GM21515 (cell line): ENCODE data around the gene CKAP2.
A peak's percentile ranks its signal among the peaks of the same experiment; 100 is the strongest.
"Not testable (repeated sequence)": the region's sequence is repeated elsewhere in the genome, so short reads cannot be mapped to it uniquely, and the experiment has no call there.

ENCODE experiments used
- ATAC-seq: cut with Tn5 transposase; IDR thresholded peaks from one replicate; pipeline ENCODE4 v1.9.1; 2021; ENCODE audit not compliant: unreplicated experiment

Gene CKAP2

GRCh38 chr13:52451135-52451804 lies 4.0 kb upstream of the CKAP2 start:
- no peak for ATAC-seq

- ATAC-seq: no peak
Measured at GRCh38 chr13:52452470-52452869, 2.8 kb upstream of the CKAP2 start.

- peak; percentile 28 for ATAC-seq
Measured at GRCh38 chr13:52454459-52454819, 839 bp upstream of the CKAP2 start.

GRCh38 chr13:52455677-52456041 lies 381 bp downstream of the CKAP2 start:
- ATAC-seq: peak; percentile 34

GRCh38 chr13:52459668-52460067 lies 4.4 kb downstream of the CKAP2 start:
- ATAC-seq: no peak

- no peak for ATAC-seq
Measured at GRCh38 chr13:52461265-52461664, 6.0 kb downstream of the CKAP2 start.

GRCh38 chr13:52463526-52463925 lies 8.2 kb downstream of the CKAP2 start:
- ATAC-seq: no peak

GRCh38 chr13:52468487-52468886 lies 13.2 kb downstream of the CKAP2 start:
- not testable (repeated sequence) for ATAC-seq

GRCh38 chr13:52480677-52481428 lies 25.6 kb downstream of the CKAP2 start:
- not testable (repeated sequence) for ATAC-seq

GRCh38 chr13:52487078-52487477 lies 31.8 kb downstream of the CKAP2 start:
- ATAC-seq: not testable (repeated sequence)

- ATAC-seq: not testable (repeated sequence)
Measured at GRCh38 chr13:52488763-52489162, 33.5 kb downstream of the CKAP2 start.

- not testable (repeated sequence) for ATAC-seq
Measured at GRCh38 chr13:52491015-52491414, 35.7 kb downstream of the CKAP2 start.

- not testable (repeated sequence) for ATAC-seq
Measured at GRCh38 chr13:52494241-52494640, 39.0 kb downstream of the CKAP2 start.

GRCh38 chr13:52497979-52498378 lies 42.7 kb downstream of the CKAP2 start:
- peak; percentile 82 for ATAC-seq

GRCh38 chr13:52502277-52502676 lies 47.0 kb downstream of the CKAP2 start:
- ATAC-seq: not testable (repeated sequence)

GRCh38 chr13:52505843-52506242 lies 50.6 kb downstream of the CKAP2 start:
- not testable (repeated sequence) for ATAC-seq

- ATAC-seq: not testable (repeated sequence)
Measured at GRCh38 chr13:52509532-52509931, 54.3 kb downstream of the CKAP2 start.

- not testable (repeated sequence) for ATAC-seq
Measured at GRCh38 chr13:52510221-52510797, 55.0 kb downstream of the CKAP2 start.

GRCh38 chr13:52511598-52511997 lies 56.3 kb downstream of the CKAP2 start:
- ATAC-seq: not testable (repeated sequence)

- ATAC-seq: not testable (repeated sequence)
Measured at GRCh38 chr13:52513957-52514596, 58.8 kb downstream of the CKAP2 start.

- ATAC-seq: not testable (repeated sequence)
Measured at GRCh38 chr13:52523323-52523722, 68.0 kb downstream of the CKAP2 start.
